ENCODE results near the gene PTPN4. TPM values are rescaled to one million over a fixed set of nuclear protein-coding genes. Genes with fewer than 3 reads are reported as not detected.

PTPN4 gene
- total and polyA plus RNA-seq, 2 donors (not counting 3 experiments of a cell fraction or from before 2014, with no cell fraction given), result 6.8 to 29.6 TPM

DNA sequence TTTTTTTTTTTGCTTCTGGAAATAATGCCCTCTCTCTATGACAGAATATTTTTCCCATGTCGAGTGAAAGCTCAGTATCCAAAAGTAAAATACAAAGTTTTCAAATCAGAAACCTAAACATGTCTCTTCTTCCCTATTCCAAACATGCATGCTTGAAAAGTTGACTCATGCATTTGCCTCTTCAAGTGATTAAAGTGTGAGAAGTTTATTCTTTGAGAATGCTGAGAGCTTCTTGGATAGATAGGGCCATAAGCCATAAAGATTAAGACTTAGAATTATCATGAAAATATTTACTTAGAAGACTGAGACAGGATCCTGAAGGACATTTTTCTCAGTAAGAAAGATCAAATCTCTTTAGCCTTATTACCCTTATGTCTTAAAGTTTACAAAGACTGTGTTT is 154.5 kb downstream of the PTPN4 start:
- Histone ChIP-seq H3K27ac (ENCODE audit: insufficient read depth, low read depth, low read length) (no peak overlapping the region), H3K36me3 (ENCODE audit: control insufficient read depth in 2 of 2, extremely low read depth in 1 of 2, insufficient read depth in 2 of 2, low read length in 2 of 2) (no peaks in the 10 kb centered on the region), H3K9me1 (replicated peaks; ENCODE audit: control insufficient read depth, extremely low read depth, insufficient read depth, low read length) (no peaks in the 10 kb centered on the region), H4K20me1 (replicated peaks; ENCODE audit: control insufficient read depth, extremely low read depth, insufficient read depth, low read length) (no peaks in the 10 kb centered on the region), H3K9ac (replicated peaks; ENCODE audit: extremely low read depth, insufficient read depth, low read length) (no peak overlapping the region), H3K4me1 (ENCODE audit: control insufficient read depth, extremely low read depth, insufficient read depth, low read length) (peaks cover 16% of the 10 kb centered on the region), H2AFZ (ENCODE audit: low read depth, low read length) (no peak overlapping the region), H3K4me3 (replicated peaks in 1 of 3; ENCODE audit: insufficient read depth in 1 of 3, low read depth in 1 of 3, low read length in 3 of 3) (no peak overlapping the region), H3K4me2 (ENCODE audit: insufficient read depth, low read length) (no peak overlapping the region), H3K79me2 (ENCODE audit: control insufficient read depth, insufficient read depth, low read length) (no peaks in the 10 kb centered on the region), H3K9me3 (replicated peaks; ENCODE audit: control insufficient read depth, insufficient read depth, low read length) (no peaks in the 10 kb centered on the region), H3K27me3 (ENCODE audit: control insufficient read depth in 2 of 2, insufficient read depth in 2 of 2, low read length in 2 of 2) (no peaks in the 10 kb centered on the region)
- no TSS peak for BruUV-seq (replicated peaks)
- FAIRE-seq (no peak), DNase-seq (ENCODE audit: low read depth, low spot score) (no peak)
- POLR2A ChIA-PET, result no interaction called here
- dilution Hi-C loops (cut with MboI; ENCODE audit: extremely low pct_ligation_motif_present, low sequenced_read_pairs) (no loop called here), intact Hi-C loops (cut with micrococcal nuclease) (no loop called here)
- TF ChIP-seq MYC (IDR thresholded peaks at IDR 0.05; ENCODE audit: low read depth, low read length) (no peak), FOS (IDR thresholded peaks at IDR 0.05; ENCODE audit: borderline replicate concordance, insufficient read depth, low read length) (no peak)
- TF ChIP-seq, protein P1, sequence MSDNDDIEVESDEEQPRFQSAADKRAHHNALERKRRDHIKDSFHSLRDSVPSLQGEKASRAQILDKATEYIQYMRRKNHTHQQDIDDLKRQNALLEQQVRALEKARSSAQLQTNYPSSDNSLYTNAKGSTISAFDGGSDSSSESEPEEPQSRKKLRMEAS (IDR thresholded peaks at IDR 0.05; ENCODE audit: insufficient read depth, insufficient read length), result no peak
- CTCF ChIA-PET, result interaction anchor here (0.7 kb wide), 1 partner anchor 13 kb away, joined by 5 read pairs; no protein-coding TSS in a partner anchor

DNA sequence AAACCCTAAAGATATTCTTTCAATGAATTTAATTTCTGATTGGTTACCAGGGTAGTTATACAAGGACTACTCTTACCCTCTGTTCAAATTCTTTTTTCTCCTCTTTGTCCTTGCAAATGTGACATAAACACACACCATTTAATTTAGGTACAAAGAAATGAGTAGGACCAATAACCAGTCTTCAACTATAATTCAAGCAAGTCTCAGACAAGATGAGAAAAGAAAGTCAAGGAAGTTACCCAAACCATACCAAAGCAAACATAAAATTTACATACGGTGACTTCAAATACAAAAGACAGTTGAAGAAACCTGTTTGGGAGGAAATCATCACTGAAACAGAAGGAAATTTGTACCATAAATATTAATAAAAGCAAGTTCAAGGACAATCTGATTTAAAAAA is 162.1 kb downstream of the PTPN4 start:
- peaks cover 14% of the 10 kb centered on the region for H3K4me1 ChIP-seq (ENCODE audit: control insufficient read depth, extremely low read depth, insufficient read depth, low read length)
- TF ChIP-seq EZH2 (IDR thresholded peaks at IDR 0.05; ENCODE audit: borderline replicate concordance, low read depth, low read length, severe bottlenecking), result no peak
- no peak for TF ChIP-seq POLR2AphosphoS5 (IDR thresholded peaks at IDR 0.05; ENCODE audit: insufficient read depth, low read depth, low read length)
- no peak for TF ChIP-seq GATA2 (IDR thresholded peaks at IDR 0.05; ENCODE audit: insufficient read depth, insufficient read length, low read depth, low read length)
- TF ChIP-seq JUN (IDR thresholded peaks at IDR 0.05; ENCODE audit: borderline replicate concordance, insufficient read depth, insufficient read length, low read depth), result no peak
- TF ChIP-seq, protein P1 (IDR thresholded peaks at IDR 0.05; ENCODE audit: insufficient read depth, insufficient read length), result no peak
- TF ChIP-seq, protein P2, sequence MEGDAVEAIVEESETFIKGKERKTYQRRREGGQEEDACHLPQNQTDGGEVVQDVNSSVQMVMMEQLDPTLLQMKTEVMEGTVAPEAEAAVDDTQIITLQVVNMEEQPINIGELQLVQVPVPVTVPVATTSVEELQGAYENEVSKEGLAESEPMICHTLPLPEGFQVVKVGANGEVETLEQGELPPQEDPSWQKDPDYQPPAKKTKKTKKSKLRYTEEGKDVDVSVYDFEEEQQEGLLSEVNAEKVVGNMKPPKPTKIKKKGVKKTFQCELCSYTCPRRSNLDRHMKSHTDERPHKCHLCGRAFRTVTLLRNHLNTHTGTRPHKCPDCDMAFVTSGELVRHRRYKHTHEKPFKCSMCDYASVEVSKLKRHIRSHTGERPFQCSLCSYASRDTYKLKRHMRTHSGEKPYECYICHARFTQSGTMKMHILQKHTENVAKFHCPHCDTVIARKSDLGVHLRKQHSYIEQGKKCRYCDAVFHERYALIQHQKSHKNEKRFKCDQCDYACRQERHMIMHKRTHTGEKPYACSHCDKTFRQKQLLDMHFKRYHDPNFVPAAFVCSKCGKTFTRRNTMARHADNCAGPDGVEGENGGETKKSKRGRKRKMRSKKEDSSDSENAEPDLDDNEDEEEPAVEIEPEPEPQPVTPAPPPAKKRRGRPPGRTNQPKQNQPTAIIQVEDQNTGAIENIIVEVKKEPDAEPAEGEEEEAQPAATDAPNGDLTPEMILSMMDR (IDR thresholded peaks at IDR 0.05; ENCODE audit: extremely low read depth in 1 of 2, insufficient read depth in 1 of 2, low read depth in 1 of 2, low read length in 2 of 2), result no peak
- TF ChIP-seq MYC (IDR thresholded peaks at IDR 0.05; ENCODE audit: low read depth, low read length), result no peak
- TF ChIP-seq FOS (IDR thresholded peaks at IDR 0.05; ENCODE audit: borderline replicate concordance, insufficient read depth, low read length), result no peak
- TF ChIP-seq POLR2A (IDR thresholded peaks at IDR 0.05; ENCODE audit: low read depth, low read length), result no peak
- ChIA-PET CTCF (no interaction called here), POLR2A (no interaction called here)
- no peaks in the 10 kb centered on the region for H3K9me3 ChIP-seq (replicated peaks; ENCODE audit: control insufficient read depth, insufficient read depth, low read length)
- no peak overlapping the region for H2AFZ ChIP-seq (ENCODE audit: low read depth, low read length)
- H3K79me2 ChIP-seq (ENCODE audit: control insufficient read depth, insufficient read depth, low read length), result no peaks in the 10 kb centered on the region
- H3K4me2 ChIP-seq (ENCODE audit: insufficient read depth, low read length), result no peak overlapping the region
- no peaks in the 10 kb centered on the region for H4K20me1 ChIP-seq (replicated peaks; ENCODE audit: control insufficient read depth, extremely low read depth, insufficient read depth, low read length)
- no peaks in the 10 kb centered on the region for H3K36me3 ChIP-seq (ENCODE audit: control insufficient read depth in 2 of 2, extremely low read depth in 1 of 2, insufficient read depth in 2 of 2, low read length in 2 of 2)
- DNase-seq (ENCODE audit: low read depth, low spot score), result no peak
- no peak overlapping the region for H3K4me3 ChIP-seq (replicated peaks in 1 of 3; ENCODE audit: insufficient read depth in 1 of 3, low read depth in 1 of 3, low read length in 3 of 3)
- no peaks in the 10 kb centered on the region for H3K27me3 ChIP-seq (ENCODE audit: control insufficient read depth in 2 of 2, insufficient read depth in 2 of 2, low read length in 2 of 2)
- intact Hi-C loops (cut with micrococcal nuclease) (no loop called here), dilution Hi-C loops (cut with MboI; ENCODE audit: extremely low pct_ligation_motif_present, low sequenced_read_pairs) (no loop called here)
- H3K9ac ChIP-seq (replicated peaks; ENCODE audit: extremely low read depth, insufficient read depth, low read length), result no peak overlapping the region
- no peak for FAIRE-seq
- no peak overlapping the region for H3K27ac ChIP-seq (ENCODE audit: insufficient read depth, low read depth, low read length)
- BruUV-seq (replicated peaks), result no TSS peak
- H3K9me1 ChIP-seq (replicated peaks; ENCODE audit: control insufficient read depth, extremely low read depth, insufficient read depth, low read length), result no peaks in the 10 kb centered on the region
